ENCODE data around the gene ALOX15B.

The ALOX15B gene

GRCh38 chr17:8080208-8080798 is 41.4 kb downstream of the ALOX15B start:
- no peak for DNase-seq (ENCODE audit: low read depth)

- no peak for DNase-seq (ENCODE audit: low read depth)
Observed at GRCh38 chr17:8080799-8081219, 42.0 kb downstream of the ALOX15B start.

GRCh38 chr17:8081876-8082275 is 43.0 kb downstream of the ALOX15B start:
- DNase-seq (ENCODE audit: low read depth), result no peak

GRCh38 chr17:8082292-8082691 is 43.4 kb downstream of the ALOX15B start:
- DNase-seq (ENCODE audit: low read depth), result no peak

GRCh38 chr17:8084250-8084649 is 45.4 kb downstream of the ALOX15B start:
- no peak for DNase-seq (ENCODE audit: low read depth)

- no peak for DNase-seq (ENCODE audit: low read depth)
Observed at GRCh38 chr17:8087075-8087951, 48.5 kb downstream of the ALOX15B start, which contains the start of gene ALOX12B. Gene ALOX12B (minus strand): TSS chr17:8087716. CDS start chr17:8087442, 274 bp downstream.

GRCh38 chr17:8087952-8088230 is 49.0 kb downstream of the ALOX15B start:
- DNase-seq (ENCODE audit: low read depth), result no peak

- no peak for DNase-seq (ENCODE audit: low read depth)
Observed at GRCh38 chr17:8089728-8090127, 50.9 kb downstream of the ALOX15B start.

GRCh38 chr17:8091033-8091687 is 52.3 kb downstream of the ALOX15B start:
- no peak for DNase-seq (ENCODE audit: low read depth)

GRCh38 chr17:8095361-8095760 is 56.5 kb downstream of the ALOX15B start:
- DNase-seq (ENCODE audit: low read depth), result no peak

- no peak for DNase-seq (ENCODE audit: low read depth)
Observed at GRCh38 chr17:8096541-8096940, 57.7 kb downstream of the ALOX15B start.
